Activated T-cell treated with anti-CD3 and anti-CD28 coated beads for 1 hour (primary cell): ENCODE data around the gene PARD3.
"Not testable (repeated sequence)": the region's sequence is repeated elsewhere in the genome, so short reads cannot be mapped to it uniquely, and the experiment has no call there.

Experiments used
- DNase-seq: peaks from one replicate; pipeline ENCODE4 v3.0.0-alpha.2; 2020; ENCODE audit warnings: low read depth

Gene PARD3

GRCh38 chr10:34766811-34767494 lies 48.1 kb downstream of the PARD3 start:
- no peak for DNase-seq

DNA sequence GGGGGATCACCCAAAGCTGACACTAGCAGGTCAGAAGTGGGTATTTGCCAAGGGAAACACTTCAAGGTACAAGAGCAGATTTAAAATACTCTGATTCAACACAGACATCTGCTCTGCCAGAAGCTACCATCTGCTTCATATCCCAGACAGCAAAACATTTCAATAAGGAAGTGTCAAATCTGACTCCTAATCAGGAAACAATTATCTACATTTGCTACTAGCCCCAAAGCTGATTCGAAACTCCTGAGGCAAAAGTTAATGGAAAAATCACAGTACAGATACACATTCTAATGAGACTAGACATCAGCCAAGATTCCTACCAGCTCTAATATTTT lies 48.9 kb downstream of the PARD3 start:
- no peak for DNase-seq

GRCh38 chr10:34764472-34764946 lies 50.6 kb downstream of the PARD3 start:
- DNase-seq, result no peak

GRCh38 chr10:34762603-34763299 lies 52.3 kb downstream of the PARD3 start:
- DNase-seq, result no peak

GRCh38 chr10:34762156-34762555 lies 52.9 kb downstream of the PARD3 start:
- DNase-seq, result no peak

GRCh38 chr10:34761453-34761852 lies 53.6 kb downstream of the PARD3 start:
- DNase-seq, result no peak

GRCh38 chr10:34760606-34761005 lies 54.5 kb downstream of the PARD3 start:
- no peak for DNase-seq

- no peak for DNase-seq
Measured at GRCh38 chr10:34759837-34760215, 55.3 kb downstream of the PARD3 start.

GRCh38 chr10:34759161-34759836 lies 55.8 kb downstream of the PARD3 start:
- DNase-seq, result no peak

DNA sequence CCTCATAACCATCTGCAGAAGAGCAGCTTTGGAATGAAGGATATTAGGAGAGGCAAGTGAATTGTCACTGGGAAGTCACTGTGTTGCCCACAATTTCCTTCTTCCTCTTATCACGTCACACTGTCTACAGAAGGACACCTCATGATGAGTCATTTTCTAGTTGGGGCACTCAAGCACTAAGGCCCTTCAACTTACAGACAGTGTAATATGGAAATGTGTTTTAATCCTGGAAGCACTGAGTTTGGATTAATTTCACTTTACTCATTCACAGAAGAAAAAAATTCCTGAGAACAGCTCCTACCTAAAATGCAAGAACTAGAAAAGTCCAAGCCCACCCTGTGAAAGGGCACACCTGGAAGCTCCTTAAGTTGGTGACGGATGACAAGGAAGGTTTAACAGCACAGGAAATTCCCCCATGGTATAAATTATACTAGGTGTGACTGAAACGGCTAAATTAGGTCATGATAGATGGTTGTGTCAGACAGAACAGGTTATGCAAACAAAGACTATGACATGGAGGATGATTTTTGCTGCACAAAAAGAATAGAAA lies 56.6 kb downstream of the PARD3 start:
- DNase-seq, result no peak

GRCh38 chr10:34757933-34758332 lies 57.2 kb downstream of the PARD3 start:
- DNase-seq, result no peak

GRCh38 chr10:34757181-34757580 lies 57.9 kb downstream of the PARD3 start:
- not testable (repeated sequence) for DNase-seq

DNA sequence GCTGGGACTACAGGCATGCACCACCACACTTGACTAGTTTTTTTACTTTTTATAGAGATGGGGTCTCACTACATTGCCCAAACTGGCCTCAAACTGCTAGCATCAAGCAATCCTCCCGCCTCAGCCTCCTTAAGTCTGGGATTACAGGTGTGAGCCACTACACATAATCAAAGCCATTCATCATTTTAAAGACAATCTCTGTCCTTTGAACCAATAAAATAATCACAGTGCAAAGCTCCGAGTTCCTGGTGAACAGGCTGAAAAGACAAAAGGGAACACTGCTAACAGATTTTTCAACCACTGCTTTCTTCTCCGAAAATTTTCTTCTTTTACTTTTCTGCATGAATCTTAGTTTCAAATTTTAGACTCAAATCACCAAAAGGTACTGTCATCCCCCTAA lies 58.5 kb downstream of the PARD3 start:
- DNase-seq, result no peak

DNA sequence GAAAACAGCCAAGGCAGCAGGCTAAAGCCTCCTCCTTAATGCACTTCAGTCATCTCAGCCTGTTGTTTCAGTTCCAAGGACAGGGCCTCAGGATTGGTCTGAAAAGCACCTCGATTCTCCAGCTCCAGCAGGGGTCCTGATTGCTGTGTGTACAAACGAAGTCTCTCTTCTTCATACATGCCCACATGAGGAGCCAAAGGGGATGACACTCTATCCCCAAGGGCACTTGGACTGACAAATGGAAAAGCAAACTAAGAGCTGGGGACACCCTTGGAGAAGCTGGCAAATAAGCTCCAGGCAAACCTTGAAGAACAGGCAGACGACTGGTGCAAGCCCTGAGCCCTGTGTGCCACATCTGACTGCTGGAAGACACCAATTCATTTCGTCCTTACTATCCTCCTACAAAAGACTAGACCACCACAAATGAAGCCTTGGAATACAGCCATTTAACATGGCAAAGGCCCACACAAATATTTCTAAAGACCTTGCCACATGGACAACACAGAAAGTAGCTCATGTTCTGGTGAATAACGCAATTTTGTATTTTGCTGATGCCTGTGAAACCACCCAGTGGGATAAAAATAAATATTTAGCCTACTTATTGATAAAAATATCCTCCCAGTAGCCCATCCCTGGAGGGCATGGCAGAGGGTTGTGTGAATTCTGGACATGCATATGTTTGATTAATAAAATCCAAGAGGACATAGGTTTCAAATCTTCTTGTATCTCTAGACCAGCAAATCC lies 61.9 kb downstream of the PARD3 start:
- no peak for DNase-seq

- no peak for DNase-seq
Measured at GRCh38 chr10:34751272-34751671, 63.8 kb downstream of the PARD3 start.

DNA sequence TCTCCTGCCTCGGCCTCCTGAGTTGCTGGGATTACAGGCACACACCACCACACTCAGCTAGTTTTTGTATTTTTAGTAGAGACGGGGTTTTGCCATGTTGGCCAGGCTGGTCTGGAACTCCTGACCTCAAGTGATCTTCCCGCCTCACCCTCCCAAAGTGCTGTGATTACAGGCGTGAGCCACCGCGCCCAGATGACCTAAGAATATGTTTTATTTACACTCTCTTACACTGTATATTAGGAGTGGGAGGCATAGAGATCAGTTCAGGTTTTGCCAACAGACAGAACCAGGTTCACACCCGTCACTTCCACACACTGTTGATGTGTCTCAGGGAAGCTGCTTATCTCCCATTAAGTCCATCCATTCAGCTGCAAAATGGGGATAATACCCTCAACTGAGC lies 64.3 kb downstream of the PARD3 start:
- not testable (repeated sequence) for DNase-seq

- DNase-seq, result no peak
Measured at GRCh38 chr10:34748767-34749166, 66.3 kb downstream of the PARD3 start.

DNA sequence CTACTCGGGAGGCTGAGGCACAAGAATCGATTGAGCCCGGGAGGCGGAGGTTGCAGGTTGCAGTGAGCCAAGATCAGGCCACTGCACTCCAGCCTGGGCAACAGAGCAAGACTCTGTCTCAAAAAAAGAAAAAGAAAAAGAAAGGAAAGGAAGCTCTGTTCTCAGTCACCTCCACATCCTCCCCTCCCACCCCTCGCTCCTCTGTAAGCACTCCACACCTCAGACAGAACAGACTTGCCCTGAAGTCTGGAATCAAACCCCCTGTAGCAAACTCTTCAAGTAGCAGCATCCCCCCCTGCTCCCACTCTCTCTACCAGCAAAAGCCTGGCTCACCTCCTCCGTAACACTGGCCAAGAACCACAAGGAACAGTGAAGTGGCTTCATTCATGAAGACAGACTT lies 66.7 kb downstream of the PARD3 start:
- no peak for DNase-seq

DNA sequence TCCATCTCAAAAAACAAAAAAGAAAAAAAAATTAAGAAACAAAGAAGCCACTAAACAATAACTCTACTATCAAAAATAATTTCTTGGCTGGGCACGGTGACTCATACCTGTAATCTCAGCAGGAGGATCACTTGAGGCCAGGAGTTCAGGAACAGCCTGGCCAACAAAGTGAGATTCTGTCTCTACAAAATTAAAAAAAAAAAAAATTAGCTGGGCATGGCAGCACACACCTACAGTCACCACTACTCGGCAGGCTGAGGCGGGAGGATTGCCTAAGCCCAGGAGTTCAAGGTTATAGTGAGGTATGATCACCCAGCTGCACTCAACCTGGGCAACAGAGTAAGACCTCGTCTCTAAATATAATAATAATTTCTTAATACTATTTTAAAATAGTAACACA lies 69.0 kb downstream of the PARD3 start:
- no peak for DNase-seq

DNA sequence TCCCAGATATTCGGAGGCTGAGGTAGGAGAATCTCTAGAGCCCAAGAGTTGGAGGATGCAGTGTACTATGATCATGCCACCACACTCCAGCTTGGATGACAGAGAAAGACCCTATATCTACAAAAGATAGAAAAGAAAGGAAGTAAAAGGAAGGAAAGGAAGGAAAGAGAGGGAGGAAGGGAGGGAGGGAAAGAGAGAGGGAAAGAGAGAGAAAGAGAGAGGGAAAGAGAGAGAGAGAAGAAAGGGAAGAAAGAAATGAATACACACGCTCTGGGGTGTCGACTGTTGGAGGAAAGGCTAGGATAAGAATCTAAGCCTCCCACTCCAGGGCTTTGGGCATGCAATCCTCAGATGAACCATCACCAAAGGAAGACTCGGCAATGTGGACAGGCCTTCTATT lies 69.9 kb downstream of the PARD3 start:
- no peak for DNase-seq

DNA sequence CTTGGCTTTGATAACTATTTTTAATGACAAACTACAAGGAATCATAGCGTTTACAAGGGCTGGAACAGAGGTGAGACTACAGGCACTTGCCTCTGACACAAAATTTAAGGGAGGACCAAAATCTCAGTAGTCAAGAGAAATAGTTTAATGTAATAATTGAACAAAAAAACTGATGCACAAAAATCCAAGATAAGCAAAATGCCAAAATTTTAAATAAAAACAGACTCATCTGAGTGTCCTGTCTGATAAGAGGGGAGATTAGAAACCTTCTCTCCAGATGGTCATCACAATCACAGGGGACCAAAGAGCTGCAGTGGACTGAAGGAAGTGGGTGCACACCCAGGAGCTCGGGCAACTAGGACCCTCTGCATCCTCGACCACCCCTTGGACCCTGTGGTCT lies 70.5 kb downstream of the PARD3 start:
- DNase-seq, result no peak

GRCh38 chr10:34743814-34744213 lies 71.3 kb downstream of the PARD3 start:
- no peak for DNase-seq
